Measurements from ENCODE around the gene DUSP2.

The DUSP2 gene

GRCh38 chr2:96158554-96158940 is 13.3 kb upstream of the DUSP2 start:
- peak overlapping the region; percentile 95 for H3K27ac Mint-ChIP-seq (ENCODE audit: low read depth)
- no peak for ATAC-seq (replicated peaks; ENCODE audit: extremely low read depth, poor library complexity, severe bottlenecking)

GRCh38 chr2:96157649-96158553 is 12.7 kb upstream of the DUSP2 start:
- Mint-ChIP-seq H3K4me1 (peaks cover 80% of the 10 kb centered on the region), H3K36me3 (ENCODE audit: insufficient read depth) (peaks cover 14% of the 10 kb centered on the region), H3K27me3 (no peaks in the 10 kb centered on the region), H3K27ac (ENCODE audit: low read depth) (peak overlapping the region; percentile 95), H3K9me3 (no peaks in the 10 kb centered on the region), H3K4me3 (peak overlapping the region; percentile 71)
- DNase-seq (ENCODE audit: low spot score in 2 of 2) (peak in 1 of 2 donors; percentile 64), ATAC-seq (replicated peaks; ENCODE audit: extremely low read depth, poor library complexity, severe bottlenecking) (peak; percentile 73)

More at GRCh38 chr2:96158554-96158940, 13.3 kb upstream of the DUSP2 start:
- Mint-ChIP-seq H3K36me3 (ENCODE audit: insufficient read depth) (peaks cover 17% of the 10 kb centered on the region), H3K27me3 (no peaks in the 10 kb centered on the region), H3K4me1 (peaks cover 81% of the 10 kb centered on the region), H3K4me3 (peak overlapping the region; percentile 71), H3K9me3 (no peaks in the 10 kb centered on the region)
- no peak for DNase-seq (ENCODE audit: low spot score in 2 of 2)

DNA sequence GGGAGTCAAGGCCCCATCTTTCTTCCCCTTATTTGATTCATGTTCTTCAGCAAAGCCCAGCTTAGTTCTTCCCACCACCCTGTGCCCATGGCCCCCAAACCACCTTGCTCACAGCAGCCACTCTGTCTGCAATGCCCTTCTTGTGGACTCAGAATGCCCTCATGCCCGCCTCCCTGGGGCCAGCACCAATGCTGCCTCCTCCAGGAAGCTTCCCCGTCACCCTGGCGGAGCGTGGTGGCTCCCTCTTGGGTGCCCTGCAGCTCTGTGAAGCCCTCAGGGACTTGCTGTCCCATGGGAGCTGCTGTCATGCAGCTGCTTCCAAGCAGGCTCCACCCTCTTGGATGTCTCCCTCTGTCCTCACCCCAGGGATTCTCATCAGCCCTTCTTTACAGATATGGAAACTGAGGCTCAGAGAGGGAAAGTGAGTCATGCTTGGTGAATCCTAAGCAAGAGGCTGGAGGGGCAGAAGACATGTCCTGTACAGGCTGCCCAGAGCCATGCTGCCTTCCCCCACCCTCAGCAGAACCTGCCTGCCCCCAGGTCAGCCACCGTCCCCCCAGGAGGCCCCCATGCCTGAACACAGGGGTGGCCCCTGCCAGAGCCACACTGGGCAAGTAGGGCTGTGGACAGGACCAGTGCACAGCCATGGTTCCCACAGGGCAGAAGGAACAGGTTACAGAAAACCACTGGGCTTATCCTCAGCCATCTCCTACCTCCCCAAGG is 11.8 kb upstream of the DUSP2 start:
- Mint-ChIP-seq H3K4me1 (peaks cover 74% of the 10 kb centered on the region), H3K36me3 (ENCODE audit: insufficient read depth) (peaks cover 12% of the 10 kb centered on the region), H3K9me3 (no peaks in the 10 kb centered on the region), H3K27ac (ENCODE audit: low read depth) (peak overlapping the region; percentile 95), H3K27me3 (no peaks in the 10 kb centered on the region), H3K4me3 (peak overlapping the region; percentile 71)
- DNase-seq (ENCODE audit: low spot score in 2 of 2) = no peak
- no peak for ATAC-seq (replicated peaks; ENCODE audit: extremely low read depth, poor library complexity, severe bottlenecking)

DNA sequence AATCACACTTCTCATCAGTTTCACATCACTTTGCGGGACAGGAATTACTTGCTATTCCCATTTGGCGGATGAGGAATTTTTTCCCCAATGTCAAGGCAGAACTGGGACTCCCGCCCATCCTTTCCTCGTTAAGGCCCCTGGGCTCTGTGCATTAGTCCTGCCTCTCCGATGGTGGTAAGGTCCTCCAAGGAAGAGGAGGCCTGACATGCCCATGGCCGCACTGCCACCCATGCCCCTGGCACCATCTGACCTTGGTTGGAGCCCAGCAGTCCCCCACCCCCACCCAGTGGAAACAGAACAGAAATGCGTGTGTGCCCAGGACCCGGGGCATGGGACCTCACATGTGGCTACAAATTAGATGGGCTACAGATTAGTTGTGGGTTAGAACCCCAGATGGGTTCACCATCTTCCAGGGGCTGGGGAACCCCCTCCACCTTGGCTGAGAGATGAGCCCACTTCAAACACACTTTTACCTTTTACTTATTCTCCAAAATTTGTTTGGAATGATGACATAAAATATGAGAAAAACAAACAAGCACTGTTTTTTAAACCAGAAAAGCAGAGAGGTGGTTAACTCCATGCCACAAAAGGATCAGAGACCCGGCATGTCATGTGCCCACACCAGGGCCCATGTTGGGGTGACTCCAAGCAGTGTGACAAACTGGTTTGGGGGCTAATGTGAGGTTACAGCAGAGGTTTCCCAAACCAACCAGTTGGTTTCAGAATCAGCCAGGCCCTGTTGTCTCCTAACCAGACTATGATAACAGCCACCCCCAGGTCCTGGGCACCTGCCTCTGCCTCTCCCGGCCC is 11.0 kb upstream of the DUSP2 start:
- Mint-ChIP-seq H3K9me3 (no peaks in the 10 kb centered on the region), H3K4me1 (peaks cover 75% of the 10 kb centered on the region), H3K27me3 (no peaks in the 10 kb centered on the region), H3K27ac (ENCODE audit: low read depth) (peak overlapping the region; percentile 95), H3K4me3 (peak overlapping the region; percentile 71), H3K36me3 (ENCODE audit: insufficient read depth) (peaks cover 12% of the 10 kb centered on the region)
- DNase-seq (ENCODE audit: low spot score in 2 of 2) (peak in 1 of 2 donors; percentile 50), ATAC-seq (replicated peaks; ENCODE audit: extremely low read depth, poor library complexity, severe bottlenecking) (peak; percentile 59)

DNA sequence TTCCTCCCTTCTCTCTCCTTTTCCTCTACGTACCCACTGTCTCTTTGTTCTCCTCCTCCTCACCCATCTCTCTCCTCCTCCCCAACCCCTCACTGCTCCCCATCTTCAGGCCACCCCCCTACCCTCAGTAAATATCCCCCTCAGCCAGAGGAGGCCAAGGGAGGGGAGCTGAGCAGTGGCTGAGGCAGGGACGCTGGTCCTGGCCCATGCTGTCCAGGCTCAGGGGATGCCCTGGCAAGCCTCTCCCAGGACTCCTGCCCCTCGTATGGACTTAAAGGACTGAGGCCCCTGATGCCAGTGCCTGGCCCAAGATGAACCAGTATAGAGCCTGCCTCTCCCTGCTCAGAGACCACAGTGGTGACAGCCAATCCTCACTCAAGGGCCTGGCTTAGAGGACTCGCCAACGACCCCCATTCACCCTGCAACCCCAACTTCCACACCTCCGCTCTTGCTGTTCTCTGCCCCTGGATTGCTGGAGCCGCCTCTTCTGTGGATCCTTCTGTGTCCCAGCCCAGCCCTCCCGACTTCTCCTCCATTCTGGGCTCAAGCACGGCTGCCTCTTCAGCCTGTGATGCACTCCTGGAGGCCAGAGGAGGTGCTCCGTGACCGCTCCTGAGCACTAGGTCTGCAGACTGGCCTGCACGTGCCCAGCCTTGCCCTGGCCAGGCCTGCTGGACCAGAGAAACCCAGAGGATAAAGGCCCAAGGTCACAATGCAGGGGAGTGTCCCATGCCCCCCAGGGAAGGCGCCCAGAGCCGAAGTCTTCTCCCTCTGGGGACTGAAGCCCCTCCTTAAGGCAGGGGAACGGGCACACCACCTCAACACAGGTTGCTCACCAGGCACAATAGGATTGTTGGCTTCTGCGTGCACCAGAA is 9.5 kb upstream of the DUSP2 start:
- no peak for ATAC-seq (replicated peaks; ENCODE audit: extremely low read depth, poor library complexity, severe bottlenecking)
- no peaks in the 10 kb centered on the region for H3K9me3 Mint-ChIP-seq
- no peak overlapping the region for H3K4me3 Mint-ChIP-seq
- peaks cover 14% of the 10 kb centered on the region for H3K36me3 Mint-ChIP-seq (ENCODE audit: insufficient read depth)
- peak overlapping the region; percentile 95 for H3K27ac Mint-ChIP-seq (ENCODE audit: low read depth)
- no peaks in the 10 kb centered on the region for H3K27me3 Mint-ChIP-seq
- H3K4me1 Mint-ChIP-seq = peaks cover 73% of the 10 kb centered on the region
- DNase-seq (ENCODE audit: low spot score in 2 of 2) = no peak

- H3K27ac Mint-ChIP-seq (ENCODE audit: low read depth) = no peak overlapping the region
- no peaks in the 10 kb centered on the region for H3K27me3 Mint-ChIP-seq
- no peaks in the 10 kb centered on the region for H3K9me3 Mint-ChIP-seq
- H3K4me1 Mint-ChIP-seq = peaks cover 68% of the 10 kb centered on the region
- ATAC-seq (replicated peaks; ENCODE audit: extremely low read depth, poor library complexity, severe bottlenecking) (no peak), DNase-seq (ENCODE audit: low spot score in 2 of 2) (no peak)
- no peak overlapping the region for H3K4me3 Mint-ChIP-seq
- H3K36me3 Mint-ChIP-seq (ENCODE audit: insufficient read depth) = peaks cover 14% of the 10 kb centered on the region
Observed at GRCh38 chr2:96153991-96154431, 8.8 kb upstream of the DUSP2 start.

DNA sequence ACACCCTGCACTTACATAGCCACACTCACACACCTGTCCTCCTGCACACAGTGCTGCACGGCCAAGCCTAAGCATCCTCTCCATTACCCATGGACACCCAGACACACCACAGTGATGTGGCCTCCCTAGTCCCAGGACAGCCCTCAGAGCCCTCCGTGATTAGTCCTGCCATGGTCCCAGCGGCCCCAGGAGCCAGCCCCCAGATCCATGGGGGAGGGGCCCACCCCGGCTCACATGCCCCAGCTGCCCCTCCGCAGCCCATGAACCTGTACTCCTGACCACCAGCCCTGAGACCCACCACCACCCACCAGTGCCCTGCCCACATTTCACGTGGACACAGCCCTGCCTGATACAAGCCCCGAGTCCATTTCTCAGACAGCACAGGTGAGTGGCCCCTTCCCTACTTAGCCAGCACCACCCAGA is 8.1 kb upstream of the DUSP2 start:
- no peak overlapping the region for H3K27ac Mint-ChIP-seq (ENCODE audit: low read depth)
- H3K36me3 Mint-ChIP-seq (ENCODE audit: insufficient read depth) = peaks cover 15% of the 10 kb centered on the region
- ATAC-seq (replicated peaks; ENCODE audit: extremely low read depth, poor library complexity, severe bottlenecking) = no peak
- H3K4me3 Mint-ChIP-seq = no peak overlapping the region
- DNase-seq (ENCODE audit: low spot score in 2 of 2) = no peak
- H3K9me3 Mint-ChIP-seq = no peaks in the 10 kb centered on the region
- H3K4me1 Mint-ChIP-seq = peaks cover 70% of the 10 kb centered on the region
- H3K27me3 Mint-ChIP-seq = no peaks in the 10 kb centered on the region

- ATAC-seq (replicated peaks; ENCODE audit: extremely low read depth, poor library complexity, severe bottlenecking) (no peak), DNase-seq (ENCODE audit: low spot score in 2 of 2) (no peak)
- no peak overlapping the region for H3K4me3 Mint-ChIP-seq
- no peak overlapping the region for H3K27ac Mint-ChIP-seq (ENCODE audit: low read depth)
- H3K9me3 Mint-ChIP-seq = no peaks in the 10 kb centered on the region
- H3K36me3 Mint-ChIP-seq (ENCODE audit: insufficient read depth) = peaks cover 16% of the 10 kb centered on the region
- peaks cover 71% of the 10 kb centered on the region for H3K4me1 Mint-ChIP-seq
- no peaks in the 10 kb centered on the region for H3K27me3 Mint-ChIP-seq
Observed at GRCh38 chr2:96152304-96153161, 7.3 kb upstream of the DUSP2 start.

- no peak for DNase-seq (ENCODE audit: low spot score in 2 of 2)
- Mint-ChIP-seq H3K9me3 (no peaks in the 10 kb centered on the region), H3K27me3 (no peaks in the 10 kb centered on the region), H3K4me1 (peaks cover 71% of the 10 kb centered on the region), H3K27ac (ENCODE audit: low read depth) (no peak overlapping the region), H3K4me3 (no peak overlapping the region), H3K36me3 (ENCODE audit: insufficient read depth) (peaks cover 13% of the 10 kb centered on the region)
- no peak for ATAC-seq (replicated peaks; ENCODE audit: extremely low read depth, poor library complexity, severe bottlenecking)
Observed at GRCh38 chr2:96151595-96152303, 6.5 kb upstream of the DUSP2 start.

DNA sequence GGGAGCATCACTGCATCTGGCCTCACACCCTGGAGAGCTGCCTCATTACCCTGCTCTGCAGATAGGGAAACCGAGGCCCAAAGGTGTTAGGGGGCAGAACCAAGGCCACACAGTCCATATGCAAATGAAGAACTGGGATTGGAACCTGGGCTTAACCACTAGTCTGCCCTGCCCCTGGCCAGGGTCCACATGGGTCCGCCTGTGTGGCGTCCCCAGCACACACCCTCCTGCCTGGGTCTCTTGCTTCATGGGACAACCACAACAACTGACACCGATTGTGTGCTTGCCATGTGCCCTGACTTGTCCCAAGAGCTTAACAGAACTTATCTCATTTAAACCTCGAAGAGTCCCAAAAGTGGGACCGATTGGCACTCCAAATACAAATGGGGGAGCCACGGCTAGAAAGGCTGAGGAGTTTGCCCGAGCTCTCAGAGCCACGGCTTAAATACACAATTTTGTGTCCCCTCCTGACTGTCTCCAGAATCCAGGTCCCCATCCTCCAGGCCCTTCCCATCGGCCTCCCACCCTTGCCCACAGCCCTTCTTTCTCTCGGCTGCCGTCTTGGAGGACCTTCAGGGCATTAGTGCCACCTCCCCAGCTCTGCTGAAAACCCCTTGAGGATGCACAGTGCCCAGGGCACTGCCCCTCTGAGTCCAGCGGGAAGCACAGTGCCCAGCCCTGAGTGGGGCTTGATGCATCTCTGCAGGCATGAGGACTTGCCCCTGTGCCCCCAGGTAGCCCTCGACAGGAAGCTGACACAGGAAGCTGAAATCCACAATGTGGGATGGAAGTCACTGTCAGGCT is 5.8 kb upstream of the DUSP2 start:
- H3K27ac Mint-ChIP-seq (ENCODE audit: low read depth) = peak overlapping the region; percentile 70
- H3K4me3 Mint-ChIP-seq = no peak overlapping the region
- H3K27me3 Mint-ChIP-seq = no peaks in the 10 kb centered on the region
- H3K9me3 Mint-ChIP-seq = no peaks in the 10 kb centered on the region
- peaks cover 71% of the 10 kb centered on the region for H3K4me1 Mint-ChIP-seq
- ATAC-seq (replicated peaks; ENCODE audit: extremely low read depth, poor library complexity, severe bottlenecking) = no peak
- peaks cover 19% of the 10 kb centered on the region for H3K36me3 Mint-ChIP-seq (ENCODE audit: insufficient read depth)
- no peak for DNase-seq (ENCODE audit: low spot score in 2 of 2)
